GM19324 (cell line): Measurements from ENCODE around the gene ELF1.
A peak's percentile ranks its signal among the peaks of the same experiment; 100 is the strongest.
"Not testable (repeated sequence)": the region's sequence is repeated elsewhere in the genome, so short reads cannot be mapped to it uniquely, and the experiment has no call there.

Source experiments
- ATAC-seq: cut with Tn5 transposase; IDR thresholded peaks from one replicate; pipeline ENCODE4 v1.9.1; 2021; ENCODE audit warnings: mild to moderate bottlenecking, moderate library complexity; ENCODE audit not compliant: unreplicated experiment, low FRiP score

Gene ELF1

GRCh38 chr13:40984668-40985366, 34.3 kb downstream of the ELF1 start:
- ATAC-seq: peak; percentile 53

GRCh38 chr13:40983725-40984667, 35.1 kb downstream of the ELF1 start:
- ATAC-seq: no peak

GRCh38 chr13:40983259-40983658, 35.9 kb downstream of the ELF1 start:
- ATAC-seq: no peak

GRCh38 chr13:40982772-40983171, 36.3 kb downstream of the ELF1 start:
- peak; percentile 37 for ATAC-seq

- ATAC-seq: no peak
Observed at GRCh38 chr13:40981949-40982348, 37.2 kb downstream of the ELF1 start.

GRCh38 chr13:40981361-40981760, 37.8 kb downstream of the ELF1 start:
- ATAC-seq: no peak

GRCh38 chr13:40980461-40980860, 38.7 kb downstream of the ELF1 start:
- no peak for ATAC-seq

GRCh38 chr13:40979232-40979631, 39.9 kb downstream of the ELF1 start:
- ATAC-seq: no peak

GRCh38 chr13:40978109-40978508, 41.0 kb downstream of the ELF1 start:
- ATAC-seq: not testable (repeated sequence)

- ATAC-seq: no peak
Observed at GRCh38 chr13:40975441-40975840, 43.7 kb downstream of the ELF1 start.

GRCh38 chr13:40974460-40975407, 44.4 kb downstream of the ELF1 start:
- peak; percentile 69 for ATAC-seq

- no peak for ATAC-seq
Observed at GRCh38 chr13:40973409-40973808, 45.7 kb downstream of the ELF1 start.

- ATAC-seq: no peak
Observed at GRCh38 chr13:40971321-40971720, 47.8 kb downstream of the ELF1 start.

- ATAC-seq: no peak
Observed at GRCh38 chr13:40970803-40971202, 48.3 kb downstream of the ELF1 start.

- peak; percentile 72 for ATAC-seq
Observed at GRCh38 chr13:40969169-40969901, 49.8 kb downstream of the ELF1 start.

GRCh38 chr13:40968416-40969000, 50.6 kb downstream of the ELF1 start:
- ATAC-seq: no peak

GRCh38 chr13:40966298-40966697, 52.8 kb downstream of the ELF1 start:
- no peak for ATAC-seq

- no peak for ATAC-seq
Observed at GRCh38 chr13:40963927-40964326, 55.2 kb downstream of the ELF1 start.

GRCh38 chr13:40961826-40962225, 57.3 kb downstream of the ELF1 start:
- no peak for ATAC-seq
